Left renal cortex interstitium (tissue), 4 donors: ENCODE results near the gene PHC1. TPM values are rescaled to one million over a fixed set of nuclear protein-coding genes. Genes with fewer than 3 reads are reported as not detected.
"Not testable (repeated sequence)": the region's sequence is repeated elsewhere in the genome, so short reads cannot be mapped to it uniquely, and the experiment has no call there.

ENCODE experiments used
- DNase-seq, 4 donors: peaks; one replicate each; pipeline ENCODE4 v3.0.0-alpha.2; 2013; ENCODE audit warnings: low read depth in 4 of 4, low spot score in 2 of 4, missing footprints in 1 of 4
- polyA plus RNA-seq, 4 donors: library from polyadenylated mRNA; unstranded; fragments of 120-200 nt; gene quantifications; one replicate each; pipeline ENCODE4 v1.2.1, GENCODE V29; 2013; ENCODE audit not compliant: insufficient read length in 4 of 4

Gene PHC1
- polyA plus RNA-seq, 4 donors = 62.9 to 113 (median 80.6) TPM

GRCh38 chr12:8907513-8907912 lies 6.8 kb upstream of the PHC1 start:
- DNase-seq = no peak

- DNase-seq = no peak
These were observed 4.6 kb upstream of the PHC1 start for GRCh38 chr12:8909752-8910151.

- DNase-seq = no peak
These were observed 2.6 kb upstream of the PHC1 start for GRCh38 chr12:8911606-8912268.

- peak in 1 of 4 donors; percentile 13 for DNase-seq
These were observed 1.4 kb upstream of the PHC1 start for GRCh38 chr12:8912914-8913313.

GRCh38 chr12:8913702-8914032 lies 642 bp upstream of the PHC1 start:
- peak in 1 of 4 donors; percentile 54 for DNase-seq

- peak in 1 of 4 donors; percentile 51 for DNase-seq
These were observed 612 bp downstream of the PHC1 start for GRCh38 chr12:8914716-8915526.

GRCh38 chr12:8916154-8916553 lies 1.8 kb downstream of the PHC1 start:
- no peak for DNase-seq

- no peak for DNase-seq
These were observed 2.7 kb downstream of the PHC1 start for GRCh38 chr12:8917031-8917430.

GRCh38 chr12:8917751-8918150 lies 3.4 kb downstream of the PHC1 start:
- DNase-seq = no peak

- not testable (repeated sequence) for DNase-seq
These were observed 5.3 kb downstream of the PHC1 start for GRCh38 chr12:8919643-8920042.

GRCh38 chr12:8922544-8922943 lies 8.2 kb downstream of the PHC1 start:
- no peak for DNase-seq

- not testable (repeated sequence) for DNase-seq
These were observed 16.5 kb downstream of the PHC1 start for GRCh38 chr12:8930655-8931323.

GRCh38 chr12:8932464-8932863 lies 18.2 kb downstream of the PHC1 start:
- DNase-seq = not testable (repeated sequence)

- DNase-seq = not testable (repeated sequence)
These were observed 19.8 kb downstream of the PHC1 start for GRCh38 chr12:8934080-8934479.

- DNase-seq = no peak
These were observed 22.4 kb downstream of the PHC1 start for GRCh38 chr12:8936735-8937134.

GRCh38 chr12:8937842-8938442 lies 23.6 kb downstream of the PHC1 start:
- DNase-seq = not testable (repeated sequence)

- no peak for DNase-seq
These were observed 27.6 kb downstream of the PHC1 start for GRCh38 chr12:8941691-8942478.

GRCh38 chr12:8943565-8944186 lies 29.4 kb downstream of the PHC1 start:
- no peak for DNase-seq

- DNase-seq = no peak
These were observed 32.4 kb downstream of the PHC1 start for GRCh38 chr12:8946733-8947132.

- no peak for DNase-seq
These were observed 33.4 kb downstream of the PHC1 start for GRCh38 chr12:8947737-8948136.
